Measurements from ENCODE around the gene NELFB.

The NELFB gene

GRCh38 chr9:137311986-137312851 is 57.1 kb downstream of the NELFB start:
- Histone ChIP-seq H3K27me3 (replicated peaks; ENCODE audit: control insufficient read depth, insufficient read depth, low read length, poor library complexity, severe bottlenecking) (peaks cover 10% of the 10 kb centered on the region), H3K4me3 (ENCODE audit: insufficient read depth, low read depth, low read length, poor library complexity, severe bottlenecking) (no peak overlapping the region), H3K36me3 (ENCODE audit: control insufficient read depth, insufficient read depth, low read length) (no peaks in the 10 kb centered on the region), H3K9me3 (ENCODE audit: control insufficient read depth, low read length) (no peaks in the 10 kb centered on the region), H3K27ac (ENCODE audit: insufficient read depth, low read length, poor library complexity, severe bottlenecking) (no peak overlapping the region), H3K4me1 (ENCODE audit: control insufficient read depth, insufficient read depth, low read length, poor library complexity, severe bottlenecking) (peaks cover 3% of the 10 kb centered on the region)
- DNase-seq, result no peak

GRCh38 chr9:137312852-137313325 is 57.8 kb downstream of the NELFB start:
- no peaks in the 10 kb centered on the region for H3K9me3 ChIP-seq (ENCODE audit: control insufficient read depth, low read length)
- H3K36me3 ChIP-seq (ENCODE audit: control insufficient read depth, insufficient read depth, low read length), result no peaks in the 10 kb centered on the region
- H3K27ac ChIP-seq (ENCODE audit: insufficient read depth, low read length, poor library complexity, severe bottlenecking), result no peak overlapping the region
- no peak for DNase-seq
- peaks cover 10% of the 10 kb centered on the region for H3K27me3 ChIP-seq (replicated peaks; ENCODE audit: control insufficient read depth, insufficient read depth, low read length, poor library complexity, severe bottlenecking)
- H3K4me3 ChIP-seq (ENCODE audit: insufficient read depth, low read depth, low read length, poor library complexity, severe bottlenecking), result no peak overlapping the region
- peaks cover 3% of the 10 kb centered on the region for H3K4me1 ChIP-seq (ENCODE audit: control insufficient read depth, insufficient read depth, low read length, poor library complexity, severe bottlenecking)

GRCh38 chr9:137313326-137313936 is 58.3 kb downstream of the NELFB start:
- H3K4me1 ChIP-seq (ENCODE audit: control insufficient read depth, insufficient read depth, low read length, poor library complexity, severe bottlenecking), result peaks cover 3% of the 10 kb centered on the region
- peaks cover 10% of the 10 kb centered on the region for H3K27me3 ChIP-seq (replicated peaks; ENCODE audit: control insufficient read depth, insufficient read depth, low read length, poor library complexity, severe bottlenecking)

GRCh38 chr9:137313956-137314560 is 58.9 kb downstream of the NELFB start:
- no peak overlapping the region for H3K4me3 ChIP-seq (ENCODE audit: insufficient read depth, low read depth, low read length, poor library complexity, severe bottlenecking)
- no peaks in the 10 kb centered on the region for H3K9me3 ChIP-seq (ENCODE audit: control insufficient read depth, low read length)
- no peaks in the 10 kb centered on the region for H3K36me3 ChIP-seq (ENCODE audit: control insufficient read depth, insufficient read depth, low read length)
- peaks cover 3% of the 10 kb centered on the region for H3K4me1 ChIP-seq (ENCODE audit: control insufficient read depth, insufficient read depth, low read length, poor library complexity, severe bottlenecking)
- DNase-seq, result no peak
- H3K27me3 ChIP-seq (replicated peaks; ENCODE audit: control insufficient read depth, insufficient read depth, low read length, poor library complexity, severe bottlenecking), result peaks cover 10% of the 10 kb centered on the region
- H3K27ac ChIP-seq (ENCODE audit: insufficient read depth, low read length, poor library complexity, severe bottlenecking), result no peak overlapping the region

More at GRCh38 chr9:137313326-137313936, 58.3 kb downstream of the NELFB start:
- H3K4me3 ChIP-seq (ENCODE audit: insufficient read depth, low read depth, low read length, poor library complexity, severe bottlenecking), result no peak overlapping the region
- H3K36me3 ChIP-seq (ENCODE audit: control insufficient read depth, insufficient read depth, low read length), result no peaks in the 10 kb centered on the region
- H3K27ac ChIP-seq (ENCODE audit: insufficient read depth, low read length, poor library complexity, severe bottlenecking), result no peak overlapping the region
- DNase-seq, result no peak
- no peaks in the 10 kb centered on the region for H3K9me3 ChIP-seq (ENCODE audit: control insufficient read depth, low read length)

- Histone ChIP-seq H3K4me1 (ENCODE audit: control insufficient read depth, insufficient read depth, low read length, poor library complexity, severe bottlenecking) (peaks cover 4% of the 10 kb centered on the region), H3K9me3 (ENCODE audit: control insufficient read depth, low read length) (no peaks in the 10 kb centered on the region), H3K4me3 (ENCODE audit: insufficient read depth, low read depth, low read length, poor library complexity, severe bottlenecking) (no peak overlapping the region), H3K36me3 (ENCODE audit: control insufficient read depth, insufficient read depth, low read length) (no peaks in the 10 kb centered on the region), H3K27me3 (replicated peaks; ENCODE audit: control insufficient read depth, insufficient read depth, low read length, poor library complexity, severe bottlenecking) (peaks cover 10% of the 10 kb centered on the region), H3K27ac (ENCODE audit: insufficient read depth, low read length, poor library complexity, severe bottlenecking) (no peak overlapping the region)
- DNase-seq, result no peak
Observed at GRCh38 chr9:137314561-137315560, 59.7 kb downstream of the NELFB start.

GRCh38 chr9:137315581-137316011 is 60.5 kb downstream of the NELFB start:
- H3K36me3 ChIP-seq (ENCODE audit: control insufficient read depth, insufficient read depth, low read length), result no peaks in the 10 kb centered on the region
- H3K4me3 ChIP-seq (ENCODE audit: insufficient read depth, low read depth, low read length, poor library complexity, severe bottlenecking), result no peak overlapping the region
- DNase-seq, result no peak
- H3K27me3 ChIP-seq (replicated peaks; ENCODE audit: control insufficient read depth, insufficient read depth, low read length, poor library complexity, severe bottlenecking), result peaks cover 10% of the 10 kb centered on the region
- H3K27ac ChIP-seq (ENCODE audit: insufficient read depth, low read length, poor library complexity, severe bottlenecking), result no peak overlapping the region
- H3K9me3 ChIP-seq (ENCODE audit: control insufficient read depth, low read length), result no peaks in the 10 kb centered on the region
- H3K4me1 ChIP-seq (ENCODE audit: control insufficient read depth, insufficient read depth, low read length, poor library complexity, severe bottlenecking), result peaks cover 11% of the 10 kb centered on the region

- no peaks in the 10 kb centered on the region for H3K36me3 ChIP-seq (ENCODE audit: control insufficient read depth, insufficient read depth, low read length)
- DNase-seq, result no peak
- H3K27me3 ChIP-seq (replicated peaks; ENCODE audit: control insufficient read depth, insufficient read depth, low read length, poor library complexity, severe bottlenecking), result peaks cover 10% of the 10 kb centered on the region
- peaks cover 17% of the 10 kb centered on the region for H3K4me1 ChIP-seq (ENCODE audit: control insufficient read depth, insufficient read depth, low read length, poor library complexity, severe bottlenecking)
- no peak overlapping the region for H3K4me3 ChIP-seq (ENCODE audit: insufficient read depth, low read depth, low read length, poor library complexity, severe bottlenecking)
- no peak overlapping the region for H3K27ac ChIP-seq (ENCODE audit: insufficient read depth, low read length, poor library complexity, severe bottlenecking)
- H3K9me3 ChIP-seq (ENCODE audit: control insufficient read depth, low read length), result no peaks in the 10 kb centered on the region
Observed at GRCh38 chr9:137316012-137316981, 61.2 kb downstream of the NELFB start.

- Histone ChIP-seq H3K9me3 (ENCODE audit: control insufficient read depth, low read length) (no peaks in the 10 kb centered on the region), H3K4me1 (ENCODE audit: control insufficient read depth, insufficient read depth, low read length, poor library complexity, severe bottlenecking) (peaks cover 17% of the 10 kb centered on the region), H3K27ac (ENCODE audit: insufficient read depth, low read length, poor library complexity, severe bottlenecking) (no peak overlapping the region), H3K4me3 (ENCODE audit: insufficient read depth, low read depth, low read length, poor library complexity, severe bottlenecking) (no peak overlapping the region), H3K27me3 (replicated peaks; ENCODE audit: control insufficient read depth, insufficient read depth, low read length, poor library complexity, severe bottlenecking) (peaks cover 10% of the 10 kb centered on the region), H3K36me3 (ENCODE audit: control insufficient read depth, insufficient read depth, low read length) (no peaks in the 10 kb centered on the region)
- DNase-seq, result no peak
Observed at GRCh38 chr9:137317021-137317717, 62.0 kb downstream of the NELFB start.

Measured in effector memory CD4-positive, alpha-beta T cell (primary cell).